GM21529 (cell line): ENCODE measurements around the gene TNFRSF18.

Experiments used
- ATAC-seq: cut with Tn5 transposase; IDR thresholded peaks from one replicate; pipeline ENCODE4 v1.9.1; 2021; ENCODE audit not compliant: unreplicated experiment

The TNFRSF18 gene

GRCh38 chr1:1228596-1229321, 22.4 kb upstream of the TNFRSF18 start:
- no peak for ATAC-seq

GRCh38 chr1:1228187-1228586, 21.8 kb upstream of the TNFRSF18 start:
- no peak for ATAC-seq

- ATAC-seq, result no peak
These were observed 21.0 kb upstream of the TNFRSF18 start for GRCh38 chr1:1227386-1227785.

- ATAC-seq, result no peak
These were observed 20.4 kb upstream of the TNFRSF18 start for GRCh38 chr1:1226566-1227362.

- no peak for ATAC-seq
These were observed 19.5 kb upstream of the TNFRSF18 start for GRCh38 chr1:1225913-1226312.

- no peak for ATAC-seq
These were observed 18.9 kb upstream of the TNFRSF18 start for GRCh38 chr1:1225238-1225845.

GRCh38 chr1:1223891-1224290, 17.5 kb upstream of the TNFRSF18 start:
- ATAC-seq, result no peak

GRCh38 chr1:1223321-1223720, 16.9 kb upstream of the TNFRSF18 start:
- no peak for ATAC-seq

- ATAC-seq, result no peak
These were observed 16.3 kb upstream of the TNFRSF18 start for GRCh38 chr1:1222575-1223225.

- no peak for ATAC-seq
These were observed 15.6 kb upstream of the TNFRSF18 start for GRCh38 chr1:1221887-1222574.

- no peak for ATAC-seq
These were observed 13.8 kb upstream of the TNFRSF18 start for GRCh38 chr1:1220197-1220596.

- ATAC-seq, result no peak
These were observed 12.9 kb upstream of the TNFRSF18 start for GRCh38 chr1:1219341-1219740.

- ATAC-seq, result no peak
These were observed 12.3 kb upstream of the TNFRSF18 start for GRCh38 chr1:1218524-1219200.

- no peak for ATAC-seq
These were observed 11.5 kb upstream of the TNFRSF18 start for GRCh38 chr1:1217621-1218523.

GRCh38 chr1:1216770-1217620, 10.6 kb upstream of the TNFRSF18 start:
- ATAC-seq, result no peak

GRCh38 chr1:1215881-1216605, 9.7 kb upstream of the TNFRSF18 start:
- no peak for ATAC-seq

- no peak for ATAC-seq
These were observed 8.8 kb upstream of the TNFRSF18 start for GRCh38 chr1:1215080-1215676.
